Prostate gland (tissue), 2 donors: Measurements from ENCODE around the gene AUTS2.

Source experiments
- CTCF ChIP-seq, 4 experiments: fragments of 200-600 bp in 2 of 4; fragments of 450-650 bp in 2 of 4; sonication (generic) in 2 of 4; IDR thresholded peaks; 1 replicate in 3 of 4; 2 replicates in 1 of 4; pipeline ENCODE4 v1.5.1; 2016 to 2019; ENCODE audit warnings: antibody characterized with exemption in 4 of 4, mild to moderate bottlenecking in 2 of 4, moderate library complexity in 2 of 4
- POLR2A ChIP-seq: fragments of 450-650 bp; IDR thresholded peaks from one replicate; pipeline ENCODE4 v1.6.1; 2016; ENCODE audit warnings: antibody characterized with exemption, mild to moderate bottlenecking

DNA sequence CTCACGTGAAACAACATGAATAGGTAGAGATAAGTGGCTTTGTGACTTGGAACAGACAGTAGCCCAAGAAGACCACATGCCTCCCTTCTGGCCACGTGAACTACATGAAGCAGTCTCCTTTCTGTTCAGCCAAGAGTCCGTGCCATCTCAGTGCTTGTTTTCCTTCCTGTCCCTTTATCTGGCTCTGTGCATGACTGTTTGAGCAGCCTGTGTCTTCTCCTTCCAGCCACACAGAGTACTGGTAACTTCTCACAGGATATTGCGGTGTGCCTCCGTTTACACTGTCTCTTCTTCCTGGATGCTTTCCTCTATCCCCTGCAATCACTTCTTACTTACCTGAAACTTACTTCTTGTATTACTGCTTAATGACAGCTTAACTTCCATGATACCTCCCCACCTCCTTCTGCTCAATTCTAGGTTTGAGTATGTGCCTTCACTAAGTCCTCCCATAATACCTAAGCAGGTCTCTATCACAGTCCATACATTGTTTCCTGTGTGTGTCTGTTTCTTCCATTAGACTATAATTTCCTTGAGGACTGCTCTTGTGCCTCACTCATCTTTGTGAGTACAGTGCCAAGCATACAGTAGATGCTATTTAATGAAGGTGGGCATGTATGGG is 748.7 kb downstream of the AUTS2 start:
- TF ChIP-seq CTCF (IDR thresholded peaks at IDR 0.05) (no peak), POLR2A (no peak)
